ENCODE results near the gene C11orf58.

The C11orf58 gene

GRCh38 chr11:16738193-16738946 is at the start of gene C11orf58:
Gene C11orf58 (plus strand): TSS chr11:16738647. CDS start chr11:16738779, 132 bp downstream.
- peak; percentile 97 for FAIRE-seq

GRCh38 chr11:16690086-16690485 is 48.4 kb upstream of the C11orf58 start:
- no peak for FAIRE-seq

GRCh38 chr11:16703795-16704194 is 34.7 kb upstream of the C11orf58 start:
- FAIRE-seq: no peak

GRCh38 chr11:16713594-16713993 is 24.9 kb upstream of the C11orf58 start:
- no peak for FAIRE-seq

- no peak for FAIRE-seq
Measured at GRCh38 chr11:16722581-16723344, 15.7 kb upstream of the C11orf58 start.

GRCh38 chr11:16727806-16728205 is 10.6 kb upstream of the C11orf58 start:
- FAIRE-seq: no peak

GRCh38 chr11:16737818-16738192 is 642 bp upstream of the C11orf58 start:
- no peak for FAIRE-seq

GRCh38 chr11:16738947-16739815 is 734 bp downstream of the C11orf58 start:
- FAIRE-seq: no peak

GRCh38 chr11:16741473-16741872 is 3.0 kb downstream of the C11orf58 start:
- no peak for FAIRE-seq

GRCh38 chr11:16743478-16743877 is 5.0 kb downstream of the C11orf58 start:
- no peak for FAIRE-seq

- no peak for FAIRE-seq
Measured at GRCh38 chr11:16744128-16744725, 5.8 kb downstream of the C11orf58 start.

GRCh38 chr11:16745950-16746605 is 7.6 kb downstream of the C11orf58 start:
- no peak for FAIRE-seq

GRCh38 chr11:16749092-16749491 is 10.6 kb downstream of the C11orf58 start:
- FAIRE-seq: no peak

- FAIRE-seq: no peak
Measured at GRCh38 chr11:16749666-16750065, 11.2 kb downstream of the C11orf58 start.

GRCh38 chr11:16750417-16750816 is 12.0 kb downstream of the C11orf58 start:
- no peak for FAIRE-seq

- FAIRE-seq: no peak
Measured at GRCh38 chr11:16758382-16759024, 20.1 kb downstream of the C11orf58 start.

- no peak for FAIRE-seq
Measured at GRCh38 chr11:16759857-16760508, 21.5 kb downstream of the C11orf58 start.

- FAIRE-seq: no peak
Measured at GRCh38 chr11:16763746-16764145, 25.3 kb downstream of the C11orf58 start.

- no peak for FAIRE-seq
Measured at GRCh38 chr11:16764888-16765287, 26.4 kb downstream of the C11orf58 start.

GRCh38 chr11:16767137-16767536 is 28.7 kb downstream of the C11orf58 start:
- FAIRE-seq: no peak

GRCh38 chr11:16767957-16768356 is 29.5 kb downstream of the C11orf58 start:
- no peak for FAIRE-seq

Data from endometrium (tissue), 2 donors.